ENCODE results near the gene ATAD3A.

- TF ChIP-seq POLR2A (IDR thresholded peaks at IDR 0.05) (no peak), CTCF (IDR thresholded peaks at IDR 0.05) (no peak), POLR2AphosphoS5 (IDR thresholded peaks at IDR 0.05) (no peak)
These were observed 38.1 kb downstream of the ATAD3A start for GRCh38 chr1:1550087-1550486.
